CD4-positive, alpha-beta T cell treated with Interferon alpha-2 for 1 hour (primary cell): ENCODE results near the gene TMUB2.
"Not testable (repeated sequence)": the region's sequence is repeated elsewhere in the genome, so short reads cannot be mapped to it uniquely, and the experiment has no call there.

Experiments used
- DNase-seq, 2 donors: peaks; one replicate each; pipeline ENCODE4 v3.0.0-alpha.2; 2020 to 2022

The TMUB2 gene

GRCh38 chr17:44219616-44220212, 32.9 kb downstream of the TMUB2 start, which contains the start of gene UBTF:
UBTF (minus strand) TSS chr17:44219675; CDS start chr17:44218229, 1,446 bp downstream.
- DNase-seq = peak; percentile 77 to 86

- DNase-seq = peak; percentile 39 to 61
Observed at GRCh38 chr17:44220213-44221083, 33.7 kb downstream of the TMUB2 start.

GRCh38 chr17:44221084-44221861, 34.5 kb downstream of the TMUB2 start:
- DNase-seq = peak; percentile 56 to 69

- no peak for DNase-seq
Observed at GRCh38 chr17:44221862-44222111, 35.0 kb downstream of the TMUB2 start.

- peak; percentile 44 to 65 for DNase-seq
Observed at GRCh38 chr17:44222112-44222869, 35.5 kb downstream of the TMUB2 start.

GRCh38 chr17:44223541-44224071, 36.8 kb downstream of the TMUB2 start:
- DNase-seq = no peak

- no peak for DNase-seq
Observed at GRCh38 chr17:44229090-44229489, 42.3 kb downstream of the TMUB2 start.

- DNase-seq = no peak
Observed at GRCh38 chr17:44230140-44230539, 43.4 kb downstream of the TMUB2 start.

- DNase-seq = no peak
Observed at GRCh38 chr17:44232061-44232460, 45.3 kb downstream of the TMUB2 start.

GRCh38 chr17:44233582-44233981, 46.8 kb downstream of the TMUB2 start:
- no peak for DNase-seq

- DNase-seq = no peak
Observed at GRCh38 chr17:44235583-44235936, 48.8 kb downstream of the TMUB2 start.

- DNase-seq = no peak
Observed at GRCh38 chr17:44236444-44236991, 49.7 kb downstream of the TMUB2 start.

- not testable (repeated sequence) for DNase-seq
Observed at GRCh38 chr17:44237886-44238285, 51.1 kb downstream of the TMUB2 start.

- no peak for DNase-seq
Observed at GRCh38 chr17:44241106-44241624, 54.4 kb downstream of the TMUB2 start.
